Measurements from ENCODE around the gene EXOC4.

GRCh38 chr7:133376514-133376913 is 123.6 kb downstream of the EXOC4 start:
- TF ChIP-seq CTCF (IDR thresholded peaks at IDR 0.05; ENCODE audit: low read depth, low read length, poor library complexity, severe bottlenecking): no peak
- TF ChIP-seq EZH2phosphoT487 (IDR thresholded peaks at IDR 0.05; ENCODE audit: borderline replicate concordance, low read length): no peak

Measured in DOHH2 (cell line).